HG03060 (cell line): Measurements from ENCODE around the gene BANP.

Experiments used
- ATAC-seq: cut with Tn5 transposase; IDR thresholded peaks from one replicate; pipeline ENCODE4 v1.9.1; 2021; ENCODE audit warnings: low read depth, moderate number of reproducible peaks; ENCODE audit not compliant: unreplicated experiment

Gene BANP

DNA sequence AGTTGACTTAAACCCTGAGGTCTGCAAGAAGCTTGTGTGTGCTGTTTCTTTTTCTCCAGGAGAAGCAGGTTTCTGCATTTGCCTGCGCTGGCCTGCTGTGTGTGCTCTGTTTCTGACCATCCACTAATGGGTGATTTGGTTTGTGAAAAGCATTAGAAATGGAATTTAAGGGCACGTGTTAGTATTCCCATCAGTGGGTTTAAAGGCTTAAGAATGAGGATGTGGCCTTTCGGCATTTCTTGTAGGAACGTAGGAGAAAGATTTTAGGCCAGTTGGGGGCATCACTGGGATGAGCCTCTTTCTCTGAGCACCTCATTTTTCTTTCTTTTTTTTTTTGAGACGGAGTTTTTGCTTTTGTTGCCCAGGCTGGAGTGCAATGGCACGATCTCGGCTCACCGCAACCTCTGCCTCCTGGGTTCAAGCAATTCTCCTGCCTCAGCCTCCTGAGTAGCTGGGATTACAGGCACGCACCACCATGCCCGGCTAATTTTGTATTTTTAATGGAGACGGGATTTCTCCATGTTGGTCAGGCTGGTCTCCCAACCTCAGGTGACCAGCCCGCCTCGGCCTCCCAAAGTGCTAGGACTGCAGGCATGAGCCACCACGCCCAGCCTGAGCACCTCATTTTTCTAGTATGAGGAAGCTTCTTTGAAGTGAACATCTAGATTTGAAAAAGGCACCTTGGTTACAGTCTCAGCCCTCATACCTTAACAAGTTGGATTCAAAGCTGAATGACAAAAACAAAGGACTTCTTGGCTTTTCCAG is 110.3 kb downstream of the BANP start:
- no peak for ATAC-seq

DNA sequence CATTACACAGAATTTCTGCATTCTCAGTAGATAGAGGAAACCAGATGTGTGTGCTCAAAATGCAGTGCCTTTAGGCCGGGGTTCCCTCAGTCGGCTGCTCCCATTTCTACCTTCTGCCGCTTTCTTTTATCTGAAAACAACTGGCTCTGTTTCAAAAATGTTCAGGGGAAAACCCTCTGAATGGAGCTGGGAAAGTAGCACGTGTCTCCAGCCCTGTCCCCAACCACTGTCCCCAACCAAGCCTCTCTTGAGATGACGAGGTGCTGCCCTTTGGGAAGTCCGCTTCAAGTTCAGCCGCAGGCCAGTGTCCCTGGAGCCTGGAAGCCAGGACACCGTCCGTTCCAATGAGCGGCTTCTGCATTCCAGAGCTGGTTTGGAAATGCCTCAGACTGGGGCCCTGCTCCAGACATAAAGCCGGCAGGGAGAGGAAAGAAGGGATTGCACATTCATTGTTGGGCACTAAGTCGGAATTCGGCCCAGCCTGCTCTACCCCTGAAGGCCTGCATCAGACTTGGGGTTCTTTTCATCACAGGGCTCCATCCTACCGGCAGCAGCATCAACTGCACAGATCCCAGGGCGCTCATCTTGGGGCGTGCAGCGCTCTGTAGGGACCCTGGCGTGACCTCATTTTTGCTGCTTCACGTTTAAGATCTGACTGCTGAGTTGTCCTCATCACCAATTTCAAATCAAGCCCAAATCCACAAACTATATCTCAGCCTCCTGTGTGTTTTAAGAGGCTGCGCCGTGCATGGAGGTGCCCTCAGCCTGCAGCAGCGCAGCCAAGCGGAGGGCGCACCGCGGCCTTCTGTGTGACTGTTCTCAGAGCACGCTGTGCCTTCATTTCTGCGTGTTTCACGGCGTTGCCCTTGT is 111.3 kb downstream of the BANP start:
- no peak for ATAC-seq

DNA sequence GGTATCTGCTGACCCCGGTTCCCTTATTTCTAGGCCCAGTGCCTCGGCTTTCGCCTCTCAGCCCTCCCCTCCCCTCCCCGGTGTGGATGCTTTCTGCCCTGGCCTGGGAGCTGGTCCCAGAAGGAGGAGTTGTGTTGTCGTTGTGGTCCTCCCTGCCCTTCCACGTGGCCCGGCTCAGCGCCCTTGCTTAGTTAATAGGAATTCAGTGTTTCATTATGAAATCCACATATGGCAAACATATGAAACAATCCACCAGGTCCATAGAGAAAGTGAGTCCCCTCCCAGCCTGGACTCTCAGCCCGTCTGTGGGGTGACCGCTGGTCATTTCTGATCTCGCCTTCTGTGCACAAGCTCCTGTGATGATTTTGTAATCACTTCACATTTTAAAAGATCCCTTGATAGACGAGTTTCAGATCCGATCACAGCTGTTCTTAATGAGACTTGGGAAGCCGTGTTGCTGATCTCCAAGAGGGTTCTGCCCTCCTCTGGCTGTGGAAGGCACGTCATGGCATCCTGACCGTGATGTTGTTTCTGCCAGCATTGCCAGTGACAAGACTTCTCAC is 112.1 kb downstream of the BANP start:
- no peak for ATAC-seq

DNA sequence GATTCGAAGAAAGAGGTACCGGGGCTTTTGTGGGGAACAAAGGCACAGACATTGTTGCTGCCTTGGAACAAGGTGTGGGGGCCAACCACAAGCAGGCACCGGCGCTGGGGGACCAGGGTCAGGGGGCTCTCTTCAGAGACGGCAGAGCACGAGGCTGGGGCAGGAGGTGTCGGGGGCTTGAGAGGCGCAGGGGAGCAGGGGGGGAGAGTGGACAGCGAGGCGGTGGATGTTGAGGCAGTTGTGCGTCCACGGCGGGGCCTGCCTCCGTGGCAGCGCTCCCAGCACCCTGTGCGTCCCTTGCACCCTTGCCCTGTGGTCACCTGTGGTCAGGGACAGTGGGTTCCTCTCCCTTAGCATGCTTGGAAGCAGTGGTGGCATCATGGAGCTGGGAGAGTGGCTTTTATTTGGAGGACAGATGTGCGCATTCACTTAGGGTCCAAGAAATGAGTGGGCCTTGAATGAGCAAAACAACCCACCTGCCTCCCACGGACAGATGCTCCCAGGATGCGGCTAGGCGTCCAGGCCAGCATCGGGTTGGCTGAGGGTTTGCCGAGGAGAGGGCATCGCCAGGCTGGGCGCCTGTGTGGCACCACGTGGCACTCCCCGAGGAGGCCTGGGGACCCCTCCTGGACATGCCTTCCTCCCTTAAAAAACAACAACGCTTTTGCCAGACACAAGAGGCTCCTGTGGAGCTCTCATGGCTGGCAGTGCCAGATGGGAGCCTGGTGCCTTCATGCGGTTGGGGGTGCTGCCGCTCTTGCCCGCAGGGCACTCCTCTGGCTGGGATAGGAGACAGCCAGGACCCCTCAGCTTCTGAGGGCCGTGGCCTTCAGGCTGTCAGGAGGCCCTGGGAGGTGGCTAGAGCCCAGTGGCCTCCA is 113.0 kb downstream of the BANP start:
- no peak for ATAC-seq

DNA sequence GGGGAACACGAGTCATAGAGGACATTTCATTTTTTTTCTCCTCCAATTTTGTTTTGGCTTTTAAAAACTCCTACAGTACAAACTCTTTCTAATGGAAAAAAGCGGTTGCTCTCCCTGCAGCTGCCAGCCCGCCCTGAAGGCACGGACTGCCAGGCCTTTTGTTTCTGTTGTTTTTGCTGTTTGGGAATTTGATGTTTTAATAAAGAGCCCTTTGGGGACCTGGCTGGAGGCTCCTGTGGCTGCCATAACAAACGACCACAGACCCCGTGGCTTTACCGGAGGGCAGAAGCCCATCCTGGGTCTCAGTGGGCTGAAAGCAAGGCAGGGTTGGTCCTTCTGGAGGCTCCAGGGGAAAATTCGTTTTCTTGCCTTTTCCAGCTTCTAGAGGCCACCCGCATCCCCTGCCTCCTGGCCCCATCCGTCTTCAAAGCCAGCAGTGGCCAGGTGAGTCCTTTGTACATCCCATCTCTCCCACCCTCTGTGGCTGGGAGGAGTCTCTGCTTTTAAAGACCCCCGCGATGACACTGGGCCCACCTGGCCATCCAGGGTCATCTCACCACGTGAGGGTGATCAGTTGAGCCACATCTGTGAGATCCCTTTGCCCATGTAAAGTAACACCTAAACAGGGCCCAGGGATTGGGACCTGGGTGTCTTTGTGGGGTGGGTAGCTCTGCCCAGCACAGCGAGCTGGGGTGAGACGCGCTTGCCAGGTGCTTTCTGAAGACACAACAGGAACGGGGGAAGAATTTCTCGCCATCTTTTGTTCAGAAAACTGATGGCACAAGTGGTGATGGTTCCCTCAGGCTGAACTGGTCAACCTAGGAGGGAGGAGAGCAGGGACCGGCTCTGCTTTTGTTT is 113.9 kb downstream of the BANP start:
- ATAC-seq = no peak

DNA sequence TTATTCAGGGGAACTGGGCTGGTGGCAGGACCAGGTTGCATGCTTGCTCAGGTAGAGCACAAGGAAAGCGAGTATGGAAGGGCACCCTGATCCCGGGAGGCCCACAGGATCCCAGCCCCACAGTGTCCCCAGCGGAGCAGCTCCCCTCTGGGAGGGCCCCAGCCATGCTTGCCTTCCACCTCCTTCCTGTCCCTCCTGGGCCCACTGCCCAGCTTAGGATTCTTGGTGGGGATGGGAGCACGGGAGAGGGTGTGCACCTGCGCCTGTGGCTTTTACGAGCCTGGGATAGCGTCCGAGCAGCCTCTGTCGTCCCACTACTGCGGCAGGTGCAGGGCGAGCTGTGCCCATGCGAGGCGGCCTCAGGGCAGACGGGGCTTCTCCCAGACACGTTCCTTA is 114.5 kb downstream of the BANP start:
- ATAC-seq = no peak

DNA sequence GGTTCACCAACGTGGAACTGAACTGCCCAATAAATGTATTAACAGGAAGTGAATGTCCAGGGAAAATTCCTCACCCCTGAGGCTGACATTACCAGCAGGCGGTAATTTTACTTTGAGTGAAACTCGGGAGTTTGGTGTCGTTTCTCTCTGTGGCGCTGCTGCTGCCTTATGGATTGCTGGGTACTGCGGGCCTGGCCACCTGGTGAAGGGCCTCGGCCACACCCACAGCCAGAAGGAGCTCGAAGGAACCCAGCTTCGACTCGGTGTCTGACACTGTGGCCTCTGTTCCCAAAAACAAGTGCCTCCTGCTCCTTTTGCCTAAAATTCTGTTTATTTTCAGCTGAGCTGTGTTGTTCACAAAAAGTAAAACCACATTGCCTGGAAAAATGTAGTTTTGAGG is 115.0 kb downstream of the BANP start:
- ATAC-seq = no peak

DNA sequence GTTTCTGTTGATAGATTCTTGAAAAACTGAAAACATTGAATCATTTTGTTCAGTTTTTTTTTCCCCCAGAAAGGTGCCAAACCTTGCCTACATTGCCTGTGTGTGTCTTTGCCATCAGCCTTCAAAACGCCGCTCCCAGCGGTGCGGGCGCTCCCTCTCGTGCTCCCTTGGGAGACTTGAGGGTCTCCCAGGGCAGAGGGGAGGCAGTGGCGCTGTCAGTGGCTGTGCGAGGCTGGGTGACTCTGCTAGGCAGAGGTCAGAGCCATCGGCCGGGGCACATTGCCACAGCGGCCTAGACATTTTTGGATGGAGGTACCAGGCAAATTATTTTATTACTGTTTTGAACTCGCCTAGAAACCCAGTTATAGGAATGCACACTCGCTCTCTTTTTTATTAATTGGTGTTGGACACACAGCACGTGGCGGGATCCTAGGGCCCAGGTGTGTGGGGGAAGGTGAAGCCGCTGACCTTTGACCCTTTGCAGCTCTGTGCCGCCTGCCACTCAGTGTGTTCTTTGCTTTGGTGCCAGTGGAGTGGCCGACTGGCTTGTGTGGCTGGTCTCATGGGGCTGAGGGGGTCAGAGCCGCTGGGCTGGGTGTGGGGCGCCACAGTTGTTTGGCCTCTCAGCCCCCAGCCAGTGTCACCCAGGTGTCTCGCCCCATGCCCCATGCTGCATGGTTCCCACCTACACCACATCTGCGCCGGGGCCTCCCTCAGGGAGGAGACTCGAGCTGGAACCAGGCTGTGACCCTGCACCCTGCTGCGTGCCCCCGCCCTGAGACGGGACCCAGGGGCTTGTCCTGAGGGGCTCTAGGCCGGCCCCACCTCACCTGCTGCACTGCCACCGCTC is 115.7 kb downstream of the BANP start:
- ATAC-seq = no peak

DNA sequence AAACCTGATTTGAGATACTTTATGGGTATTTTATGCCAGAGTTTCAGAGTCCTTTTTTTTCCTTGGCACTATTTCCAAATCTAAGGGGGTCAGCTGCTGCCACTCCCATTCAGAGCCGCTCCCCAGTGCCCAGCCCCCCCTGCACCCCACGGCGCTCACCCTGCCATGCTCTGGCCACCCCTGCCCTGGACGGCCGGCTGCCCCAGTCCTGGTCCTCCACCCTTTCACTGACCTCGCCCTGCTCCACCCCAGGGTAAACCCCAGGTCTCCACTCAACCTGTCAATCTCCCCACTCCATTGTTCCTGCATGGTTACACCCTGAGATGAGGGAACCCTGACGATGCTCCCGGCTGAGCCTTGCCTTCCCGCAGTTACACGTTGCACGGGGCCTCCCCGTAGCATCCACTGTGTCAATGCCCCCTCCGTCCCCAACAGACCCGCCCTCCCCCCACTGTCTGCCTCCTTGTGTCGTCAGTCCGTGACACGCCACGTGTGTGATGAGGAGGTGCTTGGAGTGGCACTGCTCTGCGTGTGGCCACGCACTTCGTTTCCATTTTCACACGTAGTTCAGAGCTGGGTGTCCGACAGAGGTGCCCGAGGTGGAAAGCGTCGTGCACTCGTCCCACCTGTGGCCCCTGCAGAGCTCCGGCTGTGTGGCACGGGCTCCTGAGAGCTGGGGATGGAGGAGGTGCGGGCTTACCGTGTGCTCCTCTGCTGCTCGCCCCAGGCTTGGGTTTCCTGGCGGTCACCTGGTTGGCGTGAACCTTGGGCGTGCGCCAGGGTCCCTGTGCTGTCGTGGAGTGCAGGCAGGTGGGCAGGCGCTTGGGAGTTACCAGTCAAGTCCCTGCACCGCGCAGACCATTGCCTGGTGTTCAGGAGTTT is 116.5 kb downstream of the BANP start:
- ATAC-seq = no peak

DNA sequence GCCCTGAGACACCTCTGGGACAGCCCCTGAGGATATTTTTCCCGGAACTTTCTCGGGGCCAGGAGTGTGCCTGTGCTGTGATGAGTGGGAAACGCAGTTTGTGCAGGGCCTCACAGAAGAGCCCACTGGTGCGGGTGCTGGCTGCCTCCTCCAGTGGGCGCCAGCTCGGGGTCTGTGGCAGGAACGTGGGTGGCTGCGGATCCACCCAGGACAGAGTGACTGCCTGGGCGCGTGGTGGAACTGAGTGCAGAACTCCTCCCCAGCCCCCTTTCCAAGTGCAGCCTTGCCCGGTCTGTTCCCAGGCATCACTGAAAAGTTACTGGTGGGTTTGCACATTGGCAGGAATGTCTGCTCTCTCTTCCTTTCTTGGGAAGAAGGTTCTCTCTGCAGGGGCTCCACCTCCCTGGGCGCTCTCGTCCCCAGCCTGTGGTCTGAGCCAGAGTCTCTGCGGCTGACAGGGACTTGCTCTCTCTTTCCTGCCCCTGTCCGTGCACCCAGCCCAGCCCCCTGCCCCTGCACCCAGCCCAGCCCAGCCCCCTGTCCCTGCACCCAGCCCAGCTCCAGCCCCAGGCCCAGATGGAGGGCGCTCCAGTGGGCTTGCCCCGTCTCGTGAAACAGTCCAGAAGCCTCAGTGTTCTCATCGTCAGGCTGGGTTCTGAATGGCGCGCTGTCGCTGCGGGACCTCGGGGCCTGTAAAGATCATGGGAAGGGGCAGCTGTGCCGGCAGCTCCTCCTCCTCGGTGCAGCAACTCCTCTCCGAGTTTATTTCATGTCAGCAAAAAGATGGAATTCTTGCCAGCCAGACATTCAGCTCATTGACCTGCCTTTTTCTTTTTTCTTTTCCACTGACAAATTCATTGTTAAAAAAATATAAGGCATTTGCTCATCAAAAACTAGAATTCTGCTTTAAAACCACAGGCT is 117.5 kb downstream of the BANP start:
- ATAC-seq = no peak

DNA sequence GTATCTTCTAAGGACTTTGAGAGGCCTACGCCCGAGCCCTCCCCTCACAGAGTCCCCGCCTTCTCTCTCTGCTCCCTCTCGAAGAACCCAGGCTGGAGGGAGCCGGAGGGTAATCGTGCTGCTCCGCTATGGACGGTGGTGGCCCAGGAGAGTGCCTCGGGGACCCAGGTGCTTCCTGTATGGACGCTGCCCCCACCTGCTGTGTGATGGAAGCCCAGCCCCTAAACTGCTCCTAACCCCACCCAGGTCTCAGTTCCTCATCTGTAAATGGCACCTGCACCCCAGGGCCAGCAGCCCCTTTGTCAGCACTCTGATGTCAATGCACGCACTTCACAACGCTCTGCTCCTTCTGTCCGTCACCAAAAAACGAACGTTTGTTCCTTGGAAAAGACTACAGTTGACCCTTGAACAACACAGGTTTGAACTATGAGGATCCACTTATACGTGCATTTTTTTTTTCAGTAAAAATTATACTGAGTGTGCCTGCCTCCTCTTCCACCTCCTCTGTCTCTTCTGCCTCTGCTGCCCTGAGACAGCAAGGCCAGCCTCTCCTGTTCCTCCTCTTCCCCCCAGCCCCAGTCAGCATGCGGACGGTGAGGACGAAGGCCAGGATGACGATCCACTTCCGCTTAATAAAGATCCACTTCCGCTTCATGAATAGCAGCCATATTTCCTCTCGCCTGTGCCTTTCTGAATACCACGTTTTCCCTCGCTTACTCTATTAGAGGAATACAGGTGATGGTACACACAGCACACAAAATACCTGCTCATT is 118.3 kb downstream of the BANP start:
- peak; percentile 55 for ATAC-seq

DNA sequence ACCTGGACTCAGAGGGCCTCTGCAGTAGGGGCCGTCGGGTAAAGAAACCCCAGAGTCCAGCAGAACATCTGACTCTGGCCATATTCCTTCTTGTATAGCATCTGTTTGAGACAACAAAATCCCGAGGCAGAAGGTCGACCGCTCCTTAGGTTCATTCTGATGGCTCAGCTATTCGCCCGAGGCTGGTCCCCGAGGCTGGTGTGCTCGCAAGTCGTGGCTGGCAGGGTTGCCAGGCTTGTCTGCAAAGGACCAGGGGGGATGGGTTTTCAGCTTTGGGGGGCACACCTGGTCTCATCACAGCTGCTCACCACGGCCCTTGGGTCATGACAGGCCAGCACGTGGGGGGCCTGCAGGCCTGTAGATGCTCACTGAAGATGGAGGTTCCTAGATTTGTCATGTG is 119.1 kb downstream of the BANP start:
- ATAC-seq = no peak

DNA sequence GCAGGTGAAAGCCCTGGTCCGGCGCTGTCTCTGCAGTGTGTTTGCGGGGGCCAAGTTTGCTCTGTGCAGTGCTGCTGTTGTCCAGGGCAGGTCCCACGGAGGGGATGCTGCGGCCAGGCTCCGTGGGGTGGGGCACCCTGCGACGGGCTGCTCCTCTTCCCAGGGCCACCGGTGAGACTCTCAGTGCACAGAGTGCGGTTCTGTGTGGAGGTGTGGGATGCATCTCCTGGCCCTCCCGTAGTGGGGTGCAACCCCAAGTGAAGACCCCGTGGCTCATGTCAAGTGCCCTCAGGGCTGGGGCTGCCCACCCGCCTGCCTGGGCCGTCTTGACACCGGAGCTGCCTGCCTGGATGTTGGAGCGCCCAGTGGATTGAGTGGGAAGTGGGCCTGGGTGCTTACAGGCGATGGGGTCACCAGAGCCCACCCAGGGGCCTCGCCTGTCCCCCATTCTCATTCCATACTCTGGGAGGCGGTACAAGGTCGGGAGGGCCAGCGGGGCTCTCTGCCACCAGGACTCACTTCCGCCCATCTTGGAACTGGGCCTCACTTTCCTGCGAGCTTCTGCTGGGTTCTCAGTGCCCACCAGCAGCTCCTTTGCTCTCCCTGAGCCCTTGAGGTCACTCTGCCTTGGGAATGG is 119.9 kb downstream of the BANP start:
- no peak for ATAC-seq

DNA sequence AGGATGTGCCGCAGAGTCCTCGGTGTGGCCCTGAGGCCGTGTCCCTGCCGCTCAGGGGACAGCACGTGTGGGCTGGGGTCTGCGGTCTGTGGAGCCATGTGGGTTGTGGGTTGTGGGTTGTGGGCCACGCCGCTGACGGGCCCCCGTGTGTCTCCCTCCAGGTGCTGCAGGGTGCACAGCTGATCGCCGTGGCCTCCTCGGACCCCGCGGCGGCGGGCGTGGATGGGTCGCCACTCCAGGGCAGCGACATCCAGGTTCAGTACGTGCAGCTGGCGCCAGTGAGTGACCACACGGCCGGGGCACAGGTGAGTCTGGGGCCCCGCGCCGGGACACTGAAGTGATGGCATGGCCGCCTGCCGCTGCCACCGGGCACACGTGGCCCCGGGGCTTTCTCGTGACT is 120.7 kb downstream of the BANP start:
- no peak for ATAC-seq

DNA sequence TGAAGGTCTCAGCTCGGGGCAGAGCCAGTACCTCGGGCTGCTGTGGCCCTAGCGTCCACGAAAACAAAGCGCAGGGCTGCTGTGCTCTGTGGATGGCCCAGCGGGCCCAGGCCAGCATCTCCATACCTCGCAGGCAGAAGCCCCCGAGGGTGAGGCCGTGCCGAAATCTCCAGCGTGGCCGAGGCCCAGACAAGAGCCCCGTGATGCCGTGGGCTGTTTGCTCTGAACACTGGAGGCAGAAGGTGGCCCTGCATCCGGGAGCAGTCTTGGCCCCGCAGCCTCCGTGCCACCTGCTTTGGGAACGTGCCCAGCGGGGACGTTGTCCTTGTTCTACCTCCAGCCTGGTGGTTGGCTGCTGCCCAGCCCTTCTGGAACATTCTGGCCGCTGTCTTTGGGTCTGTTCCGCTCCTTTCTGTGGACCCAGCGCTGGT is 121.4 kb downstream of the BANP start:
- ATAC-seq = no peak
